Measurements from ENCODE around the gene PROCA1. TPM values are rescaled to one million over a fixed set of nuclear protein-coding genes. Genes with fewer than 3 reads are reported as not detected.

Gene PROCA1
- total and polyA plus RNA-seq, 9 of the 15 experiments (the other 6 are each of a cell fraction or from before 2014, with no cell fraction given) = 0.78 to 16.2 (median 5.6) TPM

DNA sequence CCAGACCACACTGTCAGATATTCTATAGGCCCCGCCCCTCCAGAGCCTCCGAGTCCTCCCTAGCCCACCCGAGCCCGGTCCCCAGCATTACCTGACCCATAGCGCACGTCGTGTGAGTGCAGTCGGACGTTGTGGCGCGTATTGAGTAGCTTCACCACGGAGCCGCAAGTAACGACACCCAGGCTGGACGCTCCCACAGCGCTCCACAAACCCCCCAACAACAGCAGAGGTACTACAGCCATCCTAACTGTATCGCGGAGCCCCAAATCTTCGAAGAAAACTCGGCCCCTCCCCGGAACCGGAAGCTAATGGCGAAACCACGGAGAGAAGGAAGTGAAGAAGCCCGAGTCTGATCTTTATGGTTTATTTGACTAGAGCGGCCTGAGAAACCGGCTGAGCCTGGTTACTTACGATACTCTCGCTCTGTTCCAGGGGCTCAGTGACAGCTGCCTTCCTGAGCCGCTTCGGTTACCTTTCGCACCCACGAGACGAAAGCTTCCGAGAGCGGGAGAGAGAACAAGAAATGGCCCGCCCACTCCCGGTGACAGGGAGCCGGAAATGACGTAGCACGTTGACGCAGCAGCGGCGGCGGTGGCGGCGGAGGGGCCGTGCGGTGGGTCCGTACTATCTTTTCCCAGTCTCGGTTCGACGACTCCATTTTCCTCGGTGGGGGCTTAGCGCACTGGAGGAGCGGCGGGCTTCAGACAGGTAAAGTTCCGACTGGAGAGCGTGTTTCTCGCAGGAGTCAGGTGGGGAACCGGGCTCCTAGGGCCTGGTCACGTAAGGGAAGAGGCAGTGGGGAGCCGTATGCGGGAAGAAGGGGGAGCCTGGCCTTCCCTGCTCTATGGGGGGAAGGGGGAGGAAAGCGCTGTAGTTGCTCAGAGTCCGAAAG is 49.8 kb downstream of the PROCA1 start, which contains the start of the genes SDF2 and SUPT6H (continued):
- TF ChIP-seq, protein P1, sequence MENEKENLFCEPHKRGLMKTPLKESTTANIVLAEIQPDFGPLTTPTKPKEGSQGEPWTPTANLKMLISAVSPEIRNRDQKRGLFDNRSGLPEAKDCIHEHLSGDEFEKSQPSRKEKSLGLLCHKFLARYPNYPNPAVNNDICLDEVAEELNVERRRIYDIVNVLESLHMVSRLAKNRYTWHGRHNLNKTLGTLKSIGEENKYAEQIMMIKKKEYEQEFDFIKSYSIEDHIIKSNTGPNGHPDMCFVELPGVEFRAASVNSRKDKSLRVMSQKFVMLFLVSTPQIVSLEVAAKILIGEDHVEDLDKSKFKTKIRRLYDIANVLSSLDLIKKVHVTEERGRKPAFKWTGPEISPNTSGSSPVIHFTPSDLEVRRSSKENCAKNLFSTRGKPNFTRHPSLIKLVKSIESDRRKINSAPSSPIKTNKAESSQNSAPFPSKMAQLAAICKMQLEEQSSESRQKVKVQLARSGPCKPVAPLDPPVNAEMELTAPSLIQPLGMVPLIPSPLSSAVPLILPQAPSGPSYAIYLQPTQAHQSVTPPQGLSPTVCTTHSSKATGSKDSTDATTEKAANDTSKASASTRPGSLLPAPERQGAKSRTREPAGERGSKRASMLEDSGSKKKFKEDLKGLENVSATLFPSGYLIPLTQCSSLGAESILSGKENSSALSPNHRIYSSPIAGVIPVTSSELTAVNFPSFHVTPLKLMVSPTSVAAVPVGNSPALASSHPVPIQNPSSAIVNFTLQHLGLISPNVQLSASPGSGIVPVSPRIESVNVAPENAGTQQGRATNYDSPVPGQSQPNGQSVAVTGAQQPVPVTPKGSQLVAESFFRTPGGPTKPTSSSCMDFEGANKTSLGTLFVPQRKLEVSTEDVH (IDR thresholded peaks at IDR 0.05; ENCODE audit: low read depth, partially characterized antibody) = peak; percentile 95
- TF ChIP-seq ELF4 (CRISPR knock-in tag; IDR thresholded peaks at IDR 0.05) (peak; percentile 64; the same call in 1 of the 2 replicates), ZNF766 (CRISPR knock-in tag; conservative IDR thresholded peaks at IDR 0.05) (no peak), PHF20 (IDR thresholded peaks at IDR 0.05; ENCODE audit: partially characterized antibody) (peak; percentile 95), ZNF140 (CRISPR knock-in tag; IDR thresholded peaks at IDR 0.05) (no peak), MEIS2 (IDR thresholded peaks at IDR 0.05; ENCODE audit: partially characterized antibody) (peak; percentile 46), SREBF2 (CRISPR knock-in tag; IDR thresholded peaks at IDR 0.05) (no peak), DACH1 (IDR thresholded peaks at IDR 0.05; ENCODE audit: partially characterized antibody) (no peak), PPARD (CRISPR knock-in tag; IDR thresholded peaks at IDR 0.05) (no peak), JUNB (CRISPR knock-in tag; conservative IDR thresholded peaks at IDR 0.05) (no peak), DPF2 (IDR thresholded peaks at IDR 0.05) (peak; percentile 63; the same call in 1 of the 2 replicates), CC2D1A (IDR thresholded peaks at IDR 0.05) (0 out of 2 replicates have a peak, but pooled peaks have one; percentile 22), HDAC2 (IDR thresholded peaks at IDR 0.05) (peak; percentile 77), CCNT2 (IDR thresholded peaks at IDR 0.05; ENCODE audit: borderline replicate concordance, extremely low read depth, insufficient read length, low read depth, low read length) (peak; percentile 43), NR2C2 (CRISPR knock-in tag; IDR thresholded peaks at IDR 0.05) (peak; percentile 50; the same call in 1 of the 2 replicates), NR2C2 (tag; IDR thresholded peaks at IDR 0.05) (peak; percentile 70; the same call in 1 of the 2 replicates)
- TF ChIP-seq, protein P2, sequence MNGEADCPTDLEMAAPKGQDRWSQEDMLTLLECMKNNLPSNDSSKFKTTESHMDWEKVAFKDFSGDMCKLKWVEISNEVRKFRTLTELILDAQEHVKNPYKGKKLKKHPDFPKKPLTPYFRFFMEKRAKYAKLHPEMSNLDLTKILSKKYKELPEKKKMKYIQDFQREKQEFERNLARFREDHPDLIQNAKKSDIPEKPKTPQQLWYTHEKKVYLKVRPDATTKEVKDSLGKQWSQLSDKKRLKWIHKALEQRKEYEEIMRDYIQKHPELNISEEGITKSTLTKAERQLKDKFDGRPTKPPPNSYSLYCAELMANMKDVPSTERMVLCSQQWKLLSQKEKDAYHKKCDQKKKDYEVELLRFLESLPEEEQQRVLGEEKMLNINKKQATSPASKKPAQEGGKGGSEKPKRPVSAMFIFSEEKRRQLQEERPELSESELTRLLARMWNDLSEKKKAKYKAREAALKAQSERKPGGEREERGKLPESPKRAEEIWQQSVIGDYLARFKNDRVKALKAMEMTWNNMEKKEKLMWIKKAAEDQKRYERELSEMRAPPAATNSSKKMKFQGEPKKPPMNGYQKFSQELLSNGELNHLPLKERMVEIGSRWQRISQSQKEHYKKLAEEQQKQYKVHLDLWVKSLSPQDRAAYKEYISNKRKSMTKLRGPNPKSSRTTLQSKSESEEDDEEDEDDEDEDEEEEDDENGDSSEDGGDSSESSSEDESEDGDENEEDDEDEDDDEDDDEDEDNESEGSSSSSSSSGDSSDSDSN (IDR thresholded peaks at IDR 0.05; ENCODE audit: borderline replicate concordance in 1 of 2, low read depth in 2 of 2, low read length in 2 of 2) = 0 out of 4 replicates have a peak, but pooled peaks have one; percentile 48 to 58
- TF ChIP-seq, protein P3, sequence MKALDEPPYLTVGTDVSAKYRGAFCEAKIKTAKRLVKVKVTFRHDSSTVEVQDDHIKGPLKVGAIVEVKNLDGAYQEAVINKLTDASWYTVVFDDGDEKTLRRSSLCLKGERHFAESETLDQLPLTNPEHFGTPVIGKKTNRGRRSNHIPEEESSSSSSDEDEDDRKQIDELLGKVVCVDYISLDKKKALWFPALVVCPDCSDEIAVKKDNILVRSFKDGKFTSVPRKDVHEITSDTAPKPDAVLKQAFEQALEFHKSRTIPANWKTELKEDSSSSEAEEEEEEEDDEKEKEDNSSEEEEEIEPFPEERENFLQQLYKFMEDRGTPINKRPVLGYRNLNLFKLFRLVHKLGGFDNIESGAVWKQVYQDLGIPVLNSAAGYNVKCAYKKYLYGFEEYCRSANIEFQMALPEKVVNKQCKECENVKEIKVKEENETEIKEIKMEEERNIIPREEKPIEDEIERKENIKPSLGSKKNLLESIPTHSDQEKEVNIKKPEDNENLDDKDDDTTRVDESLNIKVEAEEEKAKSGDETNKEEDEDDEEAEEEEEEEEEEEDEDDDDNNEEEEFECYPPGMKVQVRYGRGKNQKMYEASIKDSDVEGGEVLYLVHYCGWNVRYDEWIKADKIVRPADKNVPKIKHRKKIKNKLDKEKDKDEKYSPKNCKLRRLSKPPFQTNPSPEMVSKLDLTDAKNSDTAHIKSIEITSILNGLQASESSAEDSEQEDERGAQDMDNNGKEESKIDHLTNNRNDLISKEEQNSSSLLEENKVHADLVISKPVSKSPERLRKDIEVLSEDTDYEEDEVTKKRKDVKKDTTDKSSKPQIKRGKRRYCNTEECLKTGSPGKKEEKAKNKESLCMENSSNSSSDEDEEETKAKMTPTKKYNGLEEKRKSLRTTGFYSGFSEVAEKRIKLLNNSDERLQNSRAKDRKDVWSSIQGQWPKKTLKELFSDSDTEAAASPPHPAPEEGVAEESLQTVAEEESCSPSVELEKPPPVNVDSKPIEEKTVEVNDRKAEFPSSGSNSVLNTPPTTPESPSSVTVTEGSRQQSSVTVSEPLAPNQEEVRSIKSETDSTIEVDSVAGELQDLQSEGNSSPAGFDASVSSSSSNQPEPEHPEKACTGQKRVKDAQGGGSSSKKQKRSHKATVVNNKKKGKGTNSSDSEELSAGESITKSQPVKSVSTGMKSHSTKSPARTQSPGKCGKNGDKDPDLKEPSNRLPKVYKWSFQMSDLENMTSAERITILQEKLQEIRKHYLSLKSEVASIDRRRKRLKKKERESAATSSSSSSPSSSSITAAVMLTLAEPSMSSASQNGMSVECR (CRISPR knock-in tag; IDR thresholded peaks at IDR 0.05) = peak; percentile 25; the same call in 1 of the 2 replicates
